ENCODE measurements around the gene CIRBP. TPM values are rescaled to one million over a fixed set of nuclear protein-coding genes. Genes with fewer than 3 reads are reported as not detected.

CIRBP gene
- total and polyA plus RNA-seq, 2 of the 13 experiments (the other 11 are each of a cell fraction or from before 2014, with no cell fraction given) = 133 to 140 TPM

GRCh38 chr19:1290703-1291651, 21.8 kb downstream of the CIRBP start (continued):
- TF ChIP-seq TBL1XR1 (IDR thresholded peaks at IDR 0.05; ENCODE audit: borderline replicate concordance, low read length, partially characterized antibody) = no peak
- no peak for TF ChIP-seq FOXA1 (IDR thresholded peaks at IDR 0.05)
- no peak for TF ChIP-seq FOXA1 (CRISPR knock-in tag; IDR thresholded peaks at IDR 0.05)
- peak; percentile 63; the same call in 1 of the 2 replicates for TF ChIP-seq GMEB1 (CRISPR knock-in tag; IDR thresholded peaks at IDR 0.05; ENCODE audit: borderline replicate concordance)
- peak; percentile 85 for TF ChIP-seq TFAP4 (IDR thresholded peaks at IDR 0.05; ENCODE audit: borderline replicate concordance, low read depth)
- no peak for TF ChIP-seq SRSF9 (IDR thresholded peaks at IDR 0.05; ENCODE audit: borderline replicate concordance, insufficient read depth, low read depth, low read length, poor library complexity, severe bottlenecking)
- TF ChIP-seq ISL2 (CRISPR knock-in tag; IDR thresholded peaks at IDR 0.05) = peak; percentile 63; the same call in 1 of the 2 replicates
- TF ChIP-seq ZNF572 (CRISPR knock-in tag; IDR thresholded peaks at IDR 0.05) = no peak; the same call in 1 of the 2 replicates
- peak; percentile 90 for TF ChIP-seq HOXA5 (CRISPR knock-in tag; IDR thresholded peaks at IDR 0.05)
- no peak for TF ChIP-seq PHB2 (IDR thresholded peaks at IDR 0.05; ENCODE audit: partially characterized antibody)
- no peak for TF ChIP-seq RFXANK (CRISPR knock-in tag; IDR thresholded peaks at IDR 0.05)
- no peak for TF ChIP-seq CC2D1A (CRISPR knock-in tag; IDR thresholded peaks at IDR 0.05)
- TF ChIP-seq ZHX1 (CRISPR knock-in tag; IDR thresholded peaks at IDR 0.05; ENCODE audit: low read depth) = 0 out of 2 replicates have a peak, but pooled peaks have one; percentile 18
- no peak for TF ChIP-seq CEBPZ (IDR thresholded peaks at IDR 0.05; ENCODE audit: low read length)
- 0 out of 2 replicates have a peak, but pooled peaks have one; percentile 50 for TF ChIP-seq ZNF136 (CRISPR knock-in tag; IDR thresholded peaks at IDR 0.05; ENCODE audit: low read depth)
- no peak for TF ChIP-seq ZNF530 (CRISPR knock-in tag; IDR thresholded peaks at IDR 0.05; ENCODE audit: low read depth)
- TF ChIP-seq ARID3A (IDR thresholded peaks at IDR 0.05; ENCODE audit: low read depth, low read length) = no peak
- TF ChIP-seq SMARCC2 (IDR thresholded peaks at IDR 0.05) = no peak

Measured in HepG2 (cell line).